HEK293T (cell line): ENCODE measurements around the gene TSEN2.

Source experiments
- CTCF ChIA-PET: fragments of 350-600 bp; formaldehyde crosslinking; extraction: SDS; loops from one replicate; lab custom pipeline; 2021; ENCODE audit warnings: antibody characterized with exemption, inconsistent platforms; lab: Yijun Ruan, JAX
- POLR2A ChIA-PET: fragments of 350-600 bp; formaldehyde crosslinking; extraction: SDS; loops from one replicate; lab custom pipeline; 2020; ENCODE audit warnings: antibody characterized with exemption, inconsistent platforms; lab: Yijun Ruan, JAX
- DNase-seq: peaks from one replicate; pipeline ENCODE4 v3.0.0; 2012; ENCODE audit warnings: mixed read lengths; ENCODE audit errors: extremely low spot score
- ARNT ChIP-seq: fragments of 450-650 bp; IDR thresholded peaks from 2 replicates; pipeline ENCODE4 v1.6.1; 2017; ENCODE audit warnings: mild to moderate bottlenecking
- BHLHE40 ChIP-seq: fragments of 450-650 bp; IDR thresholded peaks from 2 replicates; pipeline ENCODE4 v1.6.1; 2016; ENCODE audit warnings: mild to moderate bottlenecking, moderate library complexity, borderline replicate concordance
- CTBP1 ChIP-seq: fragments of 450-650 bp; IDR thresholded peaks from 2 replicates; pipeline ENCODE4 v1.6.1; 2016; ENCODE audit warnings: borderline replicate concordance
- ELF4 ChIP-seq: fragments of 450-650 bp; IDR thresholded peaks from 2 replicates; pipeline ENCODE4 v1.6.1; 2017; ENCODE audit warnings: antibody characterized with exemption
- FOXA1 ChIP-seq: fragments of 450-650 bp; IDR thresholded peaks from 2 replicates; pipeline ENCODE4 v1.6.1; 2016; ENCODE audit warnings: mild to moderate bottlenecking
- FOXK2 ChIP-seq: fragments of 450-650 bp; IDR thresholded peaks from 2 replicates; pipeline ENCODE4 v1.6.1; 2016; ENCODE audit warnings: mild to moderate bottlenecking
- FOXM1 ChIP-seq: fragments of 450-650 bp; IDR thresholded peaks from 2 replicates; pipeline ENCODE4 v1.6.1; 2017; ENCODE audit warnings: mild to moderate bottlenecking, borderline replicate concordance
- HDGF ChIP-seq: fragments of 450-650 bp; IDR thresholded peaks from 2 replicates; pipeline ENCODE4 v1.6.1; 2017; ENCODE audit warnings: antibody characterized with exemption, borderline replicate concordance
- L3MBTL2 ChIP-seq: fragments of 450-650 bp; conservative IDR thresholded peaks from 2 replicates; pipeline ENCODE4 v1.6.1; 2016; ENCODE audit warnings: mild to moderate bottlenecking
- LEF1 ChIP-seq: fragments of 450-650 bp; IDR thresholded peaks from 2 replicates; pipeline ENCODE4 v1.6.1; 2017; ENCODE audit warnings: mild to moderate bottlenecking, borderline replicate concordance
- NFRKB ChIP-seq: fragments of 450-650 bp; IDR thresholded peaks from 2 replicates; pipeline ENCODE4 v1.6.1; 2016; ENCODE audit warnings: mild to moderate bottlenecking, moderate library complexity
- PKNOX1 ChIP-seq: fragments of 450-650 bp; IDR thresholded peaks from 2 replicates; pipeline ENCODE4 v1.6.1; 2016
- SP1 ChIP-seq: fragments of 450-650 bp; IDR thresholded peaks from 2 replicates; pipeline ENCODE4 v1.6.1; 2017
- SUZ12 ChIP-seq: fragments of 450-650 bp; IDR thresholded peaks from 2 replicates; pipeline ENCODE4 v1.6.1; 2016; ENCODE audit warnings: mild to moderate bottlenecking
- TARDBP ChIP-seq: fragments of 450-650 bp; IDR thresholded peaks from 2 replicates; pipeline ENCODE4 v1.6.1; 2016
- ZNF384 ChIP-seq: fragments of 450-650 bp; IDR thresholded peaks from 2 replicates; pipeline ENCODE4 v1.6.1; 2016

The TSEN2 gene

GRCh38 chr3:12440927-12441714 lies 43.2 kb upstream of the TSEN2 start:
- TF ChIP-seq BHLHE40: no peak
- TF ChIP-seq ZNF384: no peak
- no peak for TF ChIP-seq SUZ12
- no peak for TF ChIP-seq LEF1
- TF ChIP-seq PKNOX1: no peak
- no peak for TF ChIP-seq NFRKB
- no peak for TF ChIP-seq TARDBP
- no peak for TF ChIP-seq CTBP1
- no peak for TF ChIP-seq SP1
- TF ChIP-seq FOXM1: no peak
- no peak for TF ChIP-seq ELF4
- TF ChIP-seq HDGF: no peak
- TF ChIP-seq FOXA1: no peak
- TF ChIP-seq L3MBTL2: no peak
- no peak for TF ChIP-seq ARNT
- TF ChIP-seq FOXK2: no peak
- CTCF ChIA-PET: interaction anchor here (0.9 kb wide), 1 partner anchor 246 kb away, joined by 3 read pairs; no protein-coding TSS in a partner anchor
- no peak for DNase-seq
- POLR2A ChIA-PET: no interaction called here

- POLR2A ChIA-PET: no interaction called here
- CTCF ChIA-PET: interaction anchor here (0.6 to 1.0 kb wide), 3 partner anchors 10 to 277 kb away, joined by 3 to 9 read pairs (median 5); no protein-coding TSS in a partner anchor
- TF ChIP-seq L3MBTL2: peak; percentile 85
- TF ChIP-seq ELF4: no peak
- peak; percentile 66 for TF ChIP-seq PKNOX1
- DNase-seq: no peak
Measured at GRCh38 chr3:12442654-12443501, 41.4 kb upstream of the TSEN2 start.

- no peak for TF ChIP-seq CTBP1
- TF ChIP-seq FOXK2: no peak
- no peak for TF ChIP-seq ELF4
- TF ChIP-seq L3MBTL2: no peak
- TF ChIP-seq HDGF: no peak
- no peak for TF ChIP-seq ARNT
- TF ChIP-seq LEF1: no peak
- TF ChIP-seq SUZ12: no peak
- TF ChIP-seq BHLHE40: no peak
- no peak for TF ChIP-seq SP1
- TF ChIP-seq NFRKB: no peak
- TF ChIP-seq TARDBP: no peak
- no peak for TF ChIP-seq ZNF384
- no peak for TF ChIP-seq FOXA1
- TF ChIP-seq PKNOX1: no peak
- TF ChIP-seq FOXM1: no peak
- CTCF ChIA-PET: no interaction called here
Measured at GRCh38 chr3:12443781-12444522, 40.3 kb upstream of the TSEN2 start.

GRCh38 chr3:12444582-12445471 lies 39.5 kb upstream of the TSEN2 start:
- DNase-seq: peak; percentile 42
- POLR2A ChIA-PET: no interaction called here
- TF ChIP-seq SUZ12 (no peak), PKNOX1 (no peak), HDGF (no peak), FOXA1 (no peak), FOXM1 (no peak), FOXK2 (no peak), LEF1 (no peak), TARDBP (no peak), SP1 (no peak)
- CTCF ChIA-PET: no interaction called here

More at GRCh38 chr3:12443781-12444522, 40.3 kb upstream of the TSEN2 start:
- DNase-seq: no peak
- POLR2A ChIA-PET: no interaction called here
